NCI-H1417 treated with DMSO at 0.1 percent for 48 hours (cell line): Measurements from ENCODE around the gene SPEM2.

Source experiments
- DNase-seq: peaks from one replicate; lab custom pipeline; 2025; lab: John Stamatoyannopoulos, UW

Gene SPEM2

DNA sequence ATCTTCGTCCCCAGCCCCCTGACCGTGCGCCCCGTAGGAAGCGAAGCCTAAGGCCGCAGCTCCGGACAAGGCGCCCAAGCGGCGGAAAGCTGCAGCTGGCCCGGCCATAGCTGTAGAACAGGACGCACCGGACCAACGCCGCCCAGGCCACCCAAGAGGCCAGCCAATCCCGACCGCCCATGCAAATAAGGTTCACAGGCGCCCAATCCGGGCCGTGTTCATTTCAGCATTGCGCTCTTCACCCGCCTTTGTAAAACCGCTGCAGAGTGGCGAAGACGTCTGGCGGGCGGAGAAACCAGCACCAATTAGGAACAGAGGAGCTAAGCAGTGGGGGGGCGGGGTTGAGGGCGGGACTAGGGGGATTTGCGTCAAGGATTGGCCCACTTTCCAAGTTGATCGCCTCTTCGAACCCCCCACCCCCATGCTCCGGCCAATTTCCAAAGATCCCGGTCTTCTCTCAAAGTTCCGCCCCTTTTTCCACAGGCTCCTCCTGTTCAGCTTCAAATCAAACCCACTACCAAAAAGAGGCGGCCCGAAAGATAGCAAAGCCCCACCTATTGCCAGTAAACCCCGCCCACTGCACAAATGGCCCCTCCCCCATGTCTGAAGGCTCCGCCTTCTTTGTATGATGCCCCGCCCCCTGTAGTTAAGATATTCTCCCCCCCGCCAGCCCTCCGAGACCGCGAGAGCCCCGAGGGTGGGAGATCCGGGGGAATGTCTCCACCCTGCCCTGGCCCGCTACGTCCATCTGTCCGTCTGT lies 21.3 kb upstream of the SPEM2 start, which contains the start of gene TMEM256:
TSS of gene TMEM256 (minus strand) at position 121 of the 760 bp plus-strand sequence. CDS start at position 108, 13 bp downstream.
- DNase-seq: peak; percentile 83

DNA sequence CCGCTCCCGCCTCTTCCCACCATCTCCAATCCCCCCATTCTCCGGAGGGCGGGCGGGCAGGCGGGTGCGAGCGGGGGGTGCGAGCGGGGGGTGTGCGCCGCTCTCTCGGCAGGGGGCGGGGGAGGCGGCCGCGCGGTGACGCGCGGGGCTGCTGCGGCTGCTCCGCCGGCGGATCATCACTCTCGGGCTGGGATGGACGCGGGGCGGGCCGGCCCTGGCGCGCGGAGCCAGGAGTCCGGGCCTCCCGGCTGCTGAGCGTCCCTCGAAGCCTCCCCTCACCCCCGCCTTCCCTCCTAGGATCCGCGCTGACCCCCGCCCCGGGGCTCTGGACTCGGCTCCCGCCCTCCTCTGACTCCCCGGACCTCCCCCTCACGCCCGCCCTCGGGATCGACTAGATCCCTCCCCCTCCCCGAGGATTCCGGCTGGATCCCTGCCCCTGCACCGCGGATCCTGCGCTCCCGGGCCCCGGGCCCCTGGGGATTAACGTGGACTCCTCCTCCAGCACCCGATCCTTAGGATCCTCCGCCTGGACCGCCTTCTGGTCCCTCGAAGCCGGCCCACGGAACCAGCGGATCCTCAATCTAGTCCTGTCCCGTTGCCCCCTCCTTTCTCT lies 20.6 kb upstream of the SPEM2 start:
- DNase-seq: no peak

GRCh38 chr17:7405350-7406234 lies 19.8 kb upstream of the SPEM2 start:
- no peak for DNase-seq

- DNase-seq: no peak
Observed at GRCh38 chr17:7406235-7406825, 19.1 kb upstream of the SPEM2 start.

GRCh38 chr17:7407082-7407481 lies 18.3 kb upstream of the SPEM2 start:
- DNase-seq: no peak

DNA sequence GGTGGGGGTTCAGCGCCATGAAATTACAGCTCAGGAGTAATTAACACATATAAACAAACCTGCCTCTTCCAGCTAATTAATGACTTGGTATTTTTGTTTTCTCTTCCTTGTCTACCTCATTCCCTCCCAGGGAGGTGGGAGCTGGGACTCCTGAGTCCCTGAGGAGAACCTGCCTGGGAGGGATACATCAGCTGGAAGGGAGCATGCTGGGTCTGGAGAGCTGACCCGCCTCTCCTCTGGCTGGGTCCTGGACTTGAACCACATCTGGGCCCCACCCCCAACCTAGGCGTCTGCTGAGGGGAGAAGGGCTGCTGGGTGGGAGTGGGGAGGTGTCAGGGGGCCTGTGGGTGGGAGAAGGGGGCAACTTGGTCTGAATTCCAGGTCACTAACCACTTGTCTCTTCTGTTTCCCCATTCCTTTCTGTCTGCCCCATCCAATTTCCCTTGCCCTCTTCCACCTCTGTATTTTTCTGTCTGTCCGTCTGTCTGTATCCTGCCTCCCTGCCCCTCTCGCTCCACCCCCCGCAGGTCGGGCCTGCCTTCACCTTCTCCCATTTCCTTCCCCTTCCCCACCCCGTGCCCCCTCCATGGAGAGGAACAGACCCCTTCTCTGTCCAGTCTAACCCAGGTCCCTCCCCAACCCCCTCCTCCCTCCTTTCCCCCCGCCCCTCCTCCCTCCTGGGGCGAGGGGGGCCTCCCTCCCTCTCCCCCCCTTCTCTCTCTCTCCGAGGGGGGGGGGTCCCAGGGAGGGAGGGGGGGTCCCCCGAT lies 17.7 kb upstream of the SPEM2 start, which contains the start of gene NLGN2:
TSS of gene NLGN2 (plus strand) at position 361 of the 767 bp plus-strand sequence. CDS start 411 bp downstream, outside the sequence.
- no peak for DNase-seq

DNA sequence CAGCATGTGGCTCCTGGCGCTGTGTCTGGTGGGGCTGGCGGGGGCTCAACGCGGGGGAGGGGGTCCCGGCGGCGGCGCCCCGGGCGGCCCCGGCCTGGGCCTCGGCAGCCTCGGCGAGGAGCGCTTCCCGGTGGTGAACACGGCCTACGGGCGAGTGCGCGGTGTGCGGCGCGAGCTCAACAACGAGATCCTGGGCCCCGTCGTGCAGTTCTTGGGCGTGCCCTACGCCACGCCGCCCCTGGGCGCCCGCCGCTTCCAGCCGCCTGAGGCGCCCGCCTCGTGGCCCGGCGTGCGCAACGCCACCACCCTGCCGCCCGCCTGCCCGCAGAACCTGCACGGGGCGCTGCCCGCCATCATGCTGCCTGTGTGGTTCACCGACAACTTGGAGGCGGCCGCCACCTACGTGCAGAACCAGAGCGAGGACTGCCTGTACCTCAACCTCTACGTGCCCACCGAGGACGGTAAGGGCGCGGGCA lies 17.1 kb upstream of the SPEM2 start:
- DNase-seq: no peak

GRCh38 chr17:7408863-7409262 lies 16.6 kb upstream of the SPEM2 start:
- no peak for DNase-seq

- no peak for DNase-seq
Observed at GRCh38 chr17:7409716-7410115, 15.7 kb upstream of the SPEM2 start.

DNA sequence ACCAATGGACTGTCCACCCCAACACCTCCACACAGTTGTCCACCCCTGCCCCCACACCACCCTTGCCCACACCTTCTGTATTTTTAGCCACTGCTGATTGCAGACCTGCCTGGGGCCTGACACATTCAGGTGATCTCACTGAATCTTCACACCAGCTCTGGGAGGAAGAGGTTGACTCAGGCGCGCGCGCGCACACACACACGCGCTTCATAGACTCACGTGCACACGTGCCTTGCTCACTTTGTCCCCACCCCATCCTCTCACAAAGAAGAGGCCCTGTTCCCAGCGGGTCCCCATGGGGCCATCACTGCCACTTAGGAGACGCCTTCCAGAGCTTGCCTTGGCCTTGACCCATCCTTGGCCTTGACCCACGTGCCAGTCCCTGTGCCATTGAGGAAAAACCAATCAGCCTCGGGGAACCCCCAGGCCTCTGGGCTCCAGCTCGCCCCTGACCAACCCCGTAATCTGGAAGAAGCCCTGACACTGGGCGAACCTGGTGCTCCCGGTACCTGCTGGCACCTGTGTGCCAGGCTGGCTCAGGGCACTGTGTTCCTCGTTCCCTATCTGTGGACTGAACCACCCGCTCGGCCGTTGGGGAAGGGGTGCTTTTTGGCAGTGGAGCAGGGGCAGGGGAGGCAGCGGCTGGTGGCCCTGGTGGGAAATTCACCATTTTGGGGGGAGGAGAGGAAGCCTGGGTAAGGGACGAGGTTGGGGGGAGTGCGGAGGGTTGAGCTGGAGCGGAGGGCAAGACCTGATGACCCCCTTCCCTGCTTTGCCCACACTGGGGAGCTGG lies 14.6 kb upstream of the SPEM2 start:
- DNase-seq: no peak

DNA sequence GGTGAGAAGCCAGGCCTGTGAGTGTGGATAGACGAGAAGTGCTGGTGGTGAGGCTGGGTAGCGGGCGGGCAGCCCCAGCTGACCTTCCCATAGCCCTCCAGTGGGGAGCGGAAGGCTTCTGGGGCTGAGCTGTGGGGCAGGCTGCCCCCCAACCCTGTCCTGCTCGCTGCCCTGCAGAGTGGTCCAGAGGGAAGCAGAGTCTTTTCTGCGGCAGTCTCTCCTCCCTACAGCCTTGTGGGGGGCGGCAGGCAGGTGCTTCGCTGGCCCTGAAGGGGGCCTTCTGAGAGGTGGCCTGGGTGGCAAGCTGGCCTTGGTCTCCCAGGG lies 14.0 kb upstream of the SPEM2 start:
- no peak for DNase-seq

- no peak for DNase-seq
Observed at GRCh38 chr17:7413346-7413985, 11.9 kb upstream of the SPEM2 start.

GRCh38 chr17:7414837-7415236 lies 10.6 kb upstream of the SPEM2 start:
- no peak for DNase-seq

DNA sequence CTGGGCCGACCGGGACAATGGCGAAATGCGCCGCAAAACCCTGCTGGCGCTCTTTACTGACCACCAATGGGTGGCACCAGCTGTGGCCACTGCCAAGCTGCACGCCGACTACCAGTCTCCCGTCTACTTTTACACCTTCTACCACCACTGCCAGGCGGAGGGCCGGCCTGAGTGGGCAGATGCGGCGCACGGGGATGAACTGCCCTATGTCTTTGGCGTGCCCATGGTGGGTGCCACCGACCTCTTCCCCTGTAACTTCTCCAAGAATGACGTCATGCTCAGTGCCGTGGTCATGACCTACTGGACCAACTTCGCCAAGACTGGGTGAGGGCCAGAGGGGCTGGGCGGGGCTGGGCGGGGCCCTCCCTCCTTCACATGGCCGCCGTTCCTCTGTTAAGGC lies 9.6 kb upstream of the SPEM2 start:
- no peak for DNase-seq

DNA sequence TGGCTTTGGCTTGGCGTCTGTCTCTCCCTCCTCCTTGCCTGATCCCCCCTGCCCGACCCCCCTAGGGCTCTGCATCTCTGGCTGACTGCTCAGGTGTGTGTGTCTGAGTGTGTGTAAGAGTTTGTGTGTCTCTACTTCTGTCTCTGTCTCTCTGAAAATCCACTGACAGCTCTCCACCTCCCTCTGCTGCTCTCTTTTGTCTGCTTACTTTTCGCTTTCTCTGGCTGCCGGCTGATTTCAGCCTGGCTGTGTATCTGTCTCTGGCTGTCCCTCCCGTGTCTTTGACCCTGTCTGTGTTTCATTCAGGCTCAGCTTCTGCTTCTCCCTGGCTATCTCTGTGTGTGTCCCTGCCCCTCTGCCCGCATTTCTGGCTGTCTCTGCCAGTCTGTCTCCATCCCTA lies 9.1 kb upstream of the SPEM2 start:
- DNase-seq: no peak

- no peak for DNase-seq
Observed at GRCh38 chr17:7417056-7417655, 8.3 kb upstream of the SPEM2 start.

DNA sequence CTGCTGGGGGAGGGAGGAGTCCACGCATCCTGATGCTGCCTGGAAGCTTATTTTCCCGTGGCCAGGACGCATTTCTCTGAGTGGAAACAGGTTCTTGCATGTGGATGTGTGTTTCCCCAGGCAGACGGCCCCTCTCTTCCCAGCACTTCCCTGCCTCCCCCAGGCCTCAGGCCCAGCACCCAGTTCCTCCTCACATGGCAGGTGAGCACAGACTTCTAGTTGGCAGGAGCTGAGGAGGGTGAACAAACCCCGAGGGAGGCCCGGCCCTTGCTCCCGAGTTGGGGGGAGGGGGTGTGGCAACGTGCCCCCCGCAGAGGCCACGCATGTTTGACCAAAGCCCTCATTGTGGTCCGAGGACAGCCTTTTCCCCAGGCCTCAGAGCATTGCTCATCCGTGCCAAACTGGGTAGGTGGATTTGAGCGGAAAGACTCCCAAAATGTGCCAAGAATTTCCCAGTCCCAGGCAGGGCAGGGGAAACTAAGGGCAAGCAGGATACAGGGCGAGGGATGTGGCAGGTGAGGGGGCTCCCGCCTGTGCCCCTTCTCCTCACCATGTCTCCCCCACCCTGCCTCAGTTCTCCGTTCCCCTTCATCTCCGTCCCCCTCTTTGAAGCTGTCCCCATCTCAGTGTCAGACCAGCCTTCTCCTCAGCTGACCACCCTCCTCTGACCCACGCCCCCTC lies 6.8 kb upstream of the SPEM2 start:
- no peak for DNase-seq

DNA sequence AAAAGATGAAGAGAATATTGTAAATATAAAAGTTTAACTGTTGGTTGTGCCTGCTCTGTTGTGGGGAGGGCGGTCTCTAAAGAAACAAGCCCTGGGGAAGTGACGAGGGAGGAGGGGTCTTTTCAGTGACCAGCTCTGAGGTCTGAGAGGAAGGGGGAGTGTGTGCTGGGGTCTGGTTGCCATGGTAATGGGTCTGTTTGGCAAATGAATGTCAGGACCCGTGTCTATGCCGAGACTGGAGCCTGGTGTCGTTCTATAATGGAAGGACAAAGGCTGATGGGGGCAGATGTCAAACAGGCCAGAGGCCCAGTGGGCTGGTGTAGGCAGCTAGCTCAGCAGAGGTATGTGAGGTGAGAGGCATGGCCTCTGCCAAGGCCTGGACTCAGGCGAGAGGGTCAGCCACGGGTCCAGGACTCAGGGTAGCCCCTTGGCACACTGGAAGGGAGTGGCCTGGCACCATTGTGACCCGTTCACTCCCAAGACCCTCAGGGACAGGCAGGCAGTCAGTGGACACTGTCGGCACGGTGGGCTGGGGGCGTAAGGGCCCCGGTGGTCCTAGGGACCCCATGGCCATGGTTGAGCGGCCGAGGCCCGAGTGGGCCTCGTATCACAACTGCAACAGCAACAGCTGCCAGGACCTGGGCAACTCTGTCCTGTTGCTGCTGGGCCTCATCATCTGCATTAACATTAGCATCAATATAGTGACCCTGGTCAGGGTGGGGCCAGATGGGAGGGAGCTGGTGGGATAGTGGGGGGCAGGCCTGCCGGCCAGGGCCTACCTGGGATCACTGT lies 5.4 kb upstream of the SPEM2 start, which contains the start of gene SPEM1:
TSS of gene SPEM1 (plus strand) at position 506 of the 792 bp plus-strand sequence. CDS start at position 567, 61 bp downstream.
- no peak for DNase-seq
